HG03439 (cell line): Measurements from ENCODE around the gene COBL.
"Not testable (repeated sequence)": the region's sequence is repeated elsewhere in the genome, so short reads cannot be mapped to it uniquely, and the experiment has no call there.

Experiments used
- ATAC-seq: cut with Tn5 transposase; IDR thresholded peaks from one replicate; pipeline ENCODE4 v1.9.1; 2021; ENCODE audit warnings: mild to moderate bottlenecking, moderate library complexity; ENCODE audit not compliant: unreplicated experiment

The COBL gene

GRCh38 chr7:51012569-51013217, 303.9 kb downstream of the COBL start:
- no peak for ATAC-seq

GRCh38 chr7:51011710-51012350, 304.8 kb downstream of the COBL start:
- ATAC-seq = no peak

GRCh38 chr7:51010534-51010933, 306.1 kb downstream of the COBL start:
- ATAC-seq = no peak

- ATAC-seq = no peak
These were observed 306.7 kb downstream of the COBL start for GRCh38 chr7:51009716-51010496.

GRCh38 chr7:51007551-51008505, 308.8 kb downstream of the COBL start:
- ATAC-seq = no peak

GRCh38 chr7:51006483-51007235, 309.9 kb downstream of the COBL start:
- ATAC-seq = no peak

- no peak for ATAC-seq
These were observed 311.5 kb downstream of the COBL start for GRCh38 chr7:51005074-51005473.

GRCh38 chr7:51000956-51001355, 315.7 kb downstream of the COBL start:
- ATAC-seq = no peak

GRCh38 chr7:50994753-50995319, 321.8 kb downstream of the COBL start:
- no peak for ATAC-seq

- ATAC-seq = not testable (repeated sequence)
These were observed 326.4 kb downstream of the COBL start for GRCh38 chr7:50990214-50990613.

- no peak for ATAC-seq
These were observed 327.6 kb downstream of the COBL start for GRCh38 chr7:50988988-50989387.

GRCh38 chr7:50988465-50988864, 328.1 kb downstream of the COBL start:
- no peak for ATAC-seq

- no peak for ATAC-seq
These were observed 331.5 kb downstream of the COBL start for GRCh38 chr7:50985096-50985495.

GRCh38 chr7:50983850-50984249, 332.8 kb downstream of the COBL start:
- ATAC-seq = no peak

- no peak for ATAC-seq
These were observed 334.0 kb downstream of the COBL start for GRCh38 chr7:50982626-50983025.

GRCh38 chr7:50981743-50982142, 334.9 kb downstream of the COBL start:
- ATAC-seq = no peak

- ATAC-seq = no peak
These were observed 336.2 kb downstream of the COBL start for GRCh38 chr7:50980411-50980810.

- ATAC-seq = no peak
These were observed 337.9 kb downstream of the COBL start for GRCh38 chr7:50978633-50979215.

- ATAC-seq = no peak
These were observed 339.2 kb downstream of the COBL start for GRCh38 chr7:50977421-50977820.
